Nephron progenitor cell (in vitro differentiated cells): ENCODE data around the gene KIF21A.

ENCODE experiments used
- DNase-seq: peaks from one replicate; pipeline ENCODE4 v3.0.0; 2021
- H3K27ac Mint-ChIP-seq: 2 replicates; pipeline ENCODE4 v1.8.0; 2021; ENCODE audit warnings: mild to moderate bottlenecking, moderate library complexity, mixed read lengths
- H3K27me3 Mint-ChIP-seq: 2 replicates; pipeline ENCODE4 v1.8.0; 2021; ENCODE audit warnings: mild to moderate bottlenecking, low read depth, mixed read lengths; ENCODE audit not compliant: poor library complexity
- H3K36me3 Mint-ChIP-seq: 2 replicates; pipeline ENCODE4 v1.8.0; 2021; ENCODE audit warnings: low read depth, mixed read lengths
- H3K4me1 Mint-ChIP-seq: 2 replicates; pipeline ENCODE4 v1.8.0; 2021; ENCODE audit warnings: mixed read lengths
- H3K4me3 Mint-ChIP-seq: 2 replicates; pipeline ENCODE4 v1.8.0; 2021; ENCODE audit warnings: mild to moderate bottlenecking, moderate library complexity, mixed read lengths
- H3K9me3 Mint-ChIP-seq: 2 replicates; pipeline ENCODE4 v1.8.0; 2021; ENCODE audit warnings: mild to moderate bottlenecking, moderate library complexity, mixed read lengths
- TF ChIP-seq, protein P1 (sequence below): fragments of 200-600 bp; sonication (generic); IDR thresholded peaks from 2 replicates; pipeline ENCODE4 v1.5.0; 2021; ENCODE audit warnings: antibody characterized with exemption

KIF21A gene

DNA sequence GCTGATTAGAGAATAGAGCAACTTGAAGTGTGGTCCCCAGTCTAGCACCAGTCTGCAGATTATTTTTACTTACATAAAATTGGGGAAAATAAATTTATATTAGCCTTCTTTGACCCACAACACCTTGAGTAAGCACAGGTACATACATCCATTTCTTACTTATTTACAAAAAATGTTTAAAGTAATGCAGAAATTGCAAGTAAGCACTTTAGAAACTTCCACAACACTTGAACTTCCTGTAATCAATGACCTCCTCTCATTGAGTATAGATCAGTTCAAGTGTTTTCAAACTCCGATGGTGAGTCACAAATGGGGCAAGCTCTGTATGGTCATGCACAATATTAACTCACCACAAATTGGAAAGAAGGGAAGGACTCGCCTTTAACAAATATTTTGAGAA, 83.3 kb downstream of the KIF21A start:
- peaks cover 42% of the 10 kb centered on the region for H3K36me3 Mint-ChIP-seq
- no peaks in the 10 kb centered on the region for H3K4me1 Mint-ChIP-seq
- H3K27ac Mint-ChIP-seq = no peak overlapping the region
- TF ChIP-seq, protein P1, sequence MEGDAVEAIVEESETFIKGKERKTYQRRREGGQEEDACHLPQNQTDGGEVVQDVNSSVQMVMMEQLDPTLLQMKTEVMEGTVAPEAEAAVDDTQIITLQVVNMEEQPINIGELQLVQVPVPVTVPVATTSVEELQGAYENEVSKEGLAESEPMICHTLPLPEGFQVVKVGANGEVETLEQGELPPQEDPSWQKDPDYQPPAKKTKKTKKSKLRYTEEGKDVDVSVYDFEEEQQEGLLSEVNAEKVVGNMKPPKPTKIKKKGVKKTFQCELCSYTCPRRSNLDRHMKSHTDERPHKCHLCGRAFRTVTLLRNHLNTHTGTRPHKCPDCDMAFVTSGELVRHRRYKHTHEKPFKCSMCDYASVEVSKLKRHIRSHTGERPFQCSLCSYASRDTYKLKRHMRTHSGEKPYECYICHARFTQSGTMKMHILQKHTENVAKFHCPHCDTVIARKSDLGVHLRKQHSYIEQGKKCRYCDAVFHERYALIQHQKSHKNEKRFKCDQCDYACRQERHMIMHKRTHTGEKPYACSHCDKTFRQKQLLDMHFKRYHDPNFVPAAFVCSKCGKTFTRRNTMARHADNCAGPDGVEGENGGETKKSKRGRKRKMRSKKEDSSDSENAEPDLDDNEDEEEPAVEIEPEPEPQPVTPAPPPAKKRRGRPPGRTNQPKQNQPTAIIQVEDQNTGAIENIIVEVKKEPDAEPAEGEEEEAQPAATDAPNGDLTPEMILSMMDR = no peak
- no peaks in the 10 kb centered on the region for H3K27me3 Mint-ChIP-seq
- H3K4me3 Mint-ChIP-seq = no peak overlapping the region
- H3K9me3 Mint-ChIP-seq = no peaks in the 10 kb centered on the region
- no peak for DNase-seq

DNA sequence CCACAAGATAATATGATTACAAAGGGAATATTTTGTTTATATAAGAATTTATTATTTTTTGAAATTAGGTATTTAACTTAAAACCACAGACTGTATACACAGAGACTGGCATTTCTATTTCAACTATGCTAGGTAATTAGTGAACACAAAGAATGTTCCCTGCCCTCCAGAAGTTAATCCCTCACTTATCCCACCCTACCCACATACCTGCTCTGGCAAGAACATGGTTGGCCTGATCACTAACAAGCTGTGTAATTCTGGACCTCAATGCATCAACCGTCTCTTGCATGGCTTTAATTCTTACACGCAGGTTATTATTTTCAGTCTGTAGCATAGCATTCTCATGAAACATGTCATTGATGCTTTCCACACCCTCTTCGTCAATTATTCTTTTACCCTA, 85.9 kb downstream of the KIF21A start:
- no peaks in the 10 kb centered on the region for H3K27me3 Mint-ChIP-seq
- no peaks in the 10 kb centered on the region for H3K9me3 Mint-ChIP-seq
- no peak overlapping the region for H3K4me3 Mint-ChIP-seq
- no peaks in the 10 kb centered on the region for H3K4me1 Mint-ChIP-seq
- TF ChIP-seq, protein P1 = no peak
- DNase-seq = no peak
- no peak overlapping the region for H3K27ac Mint-ChIP-seq
- peaks cover 28% of the 10 kb centered on the region for H3K36me3 Mint-ChIP-seq

DNA sequence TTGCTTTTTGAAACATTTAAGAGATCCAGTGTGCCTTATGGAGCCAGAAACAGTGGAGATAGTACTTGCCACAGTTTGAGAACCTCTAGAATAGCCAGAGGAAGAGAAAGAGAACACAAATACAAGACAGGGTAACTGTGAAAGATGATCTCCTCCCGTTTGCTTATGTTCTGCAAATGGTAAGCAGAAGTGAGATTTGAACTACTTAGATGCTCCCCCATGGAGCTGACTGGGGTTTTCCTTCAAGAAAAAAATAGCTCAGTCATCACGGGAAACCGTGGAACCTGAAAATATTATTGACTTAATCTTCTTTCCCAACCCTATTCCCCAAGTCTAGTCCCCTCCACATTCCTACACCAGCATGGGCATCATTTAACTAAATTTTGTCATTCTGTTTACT, 87.1 kb downstream of the KIF21A start:
- no peaks in the 10 kb centered on the region for H3K9me3 Mint-ChIP-seq
- no peaks in the 10 kb centered on the region for H3K4me1 Mint-ChIP-seq
- peak overlapping the region; percentile 9 for H3K27ac Mint-ChIP-seq
- peaks cover 18% of the 10 kb centered on the region for H3K36me3 Mint-ChIP-seq
- no peaks in the 10 kb centered on the region for H3K27me3 Mint-ChIP-seq
- DNase-seq = no peak
- TF ChIP-seq, protein P1 = no peak
- H3K4me3 Mint-ChIP-seq = no peak overlapping the region

DNA sequence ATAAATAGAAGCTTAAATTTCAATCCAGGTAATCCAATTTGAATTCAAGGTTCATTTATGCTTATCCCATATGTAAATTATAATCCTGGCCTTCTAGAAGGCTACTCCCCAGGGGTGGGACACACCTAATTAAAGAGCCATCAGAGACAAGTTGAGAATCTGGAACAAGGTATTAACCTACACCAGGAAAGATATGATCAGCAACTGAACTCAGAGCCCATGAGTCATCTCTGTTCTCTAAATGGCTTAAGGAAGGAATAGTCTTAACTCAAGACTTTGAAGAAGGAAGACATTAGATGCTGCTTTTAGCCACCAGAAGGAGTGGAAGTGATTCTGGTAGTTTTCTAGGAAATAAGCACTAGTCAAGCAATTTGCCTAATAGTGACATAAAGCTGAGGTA, 88.0 kb downstream of the KIF21A start:
- H3K4me1 Mint-ChIP-seq = no peaks in the 10 kb centered on the region
- H3K27me3 Mint-ChIP-seq = no peaks in the 10 kb centered on the region
- DNase-seq = no peak
- H3K27ac Mint-ChIP-seq = no peak overlapping the region
- TF ChIP-seq, protein P1 = no peak
- peaks cover 15% of the 10 kb centered on the region for H3K36me3 Mint-ChIP-seq
- no peaks in the 10 kb centered on the region for H3K9me3 Mint-ChIP-seq
- no peak overlapping the region for H3K4me3 Mint-ChIP-seq

DNA sequence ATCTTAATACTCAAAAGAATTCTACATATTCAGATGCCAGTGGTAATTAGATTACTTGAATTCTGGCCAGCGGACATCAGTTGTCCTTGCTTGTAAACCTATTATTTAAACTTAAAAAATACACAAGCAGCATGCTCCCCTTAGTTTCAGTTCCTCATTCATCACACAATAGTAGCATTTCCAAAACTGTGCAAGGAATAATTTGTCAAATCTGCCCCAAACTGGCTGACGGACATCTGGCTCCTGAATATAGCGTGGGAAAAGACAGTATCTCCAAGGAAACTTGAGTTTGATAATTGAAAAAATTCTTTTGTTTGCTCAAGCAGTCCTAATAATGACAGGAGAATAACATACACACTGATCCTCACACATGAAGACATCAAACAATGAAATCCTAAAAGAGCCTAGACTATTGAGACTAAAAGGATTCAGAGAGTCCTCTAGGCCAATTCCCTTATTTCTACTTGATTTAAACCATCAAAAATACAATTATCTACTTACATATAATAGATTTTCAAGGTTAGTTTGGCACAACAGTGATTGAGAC, 90.4 kb downstream of the KIF21A start:
- no peaks in the 10 kb centered on the region for H3K4me1 Mint-ChIP-seq
- no peak for DNase-seq
- H3K36me3 Mint-ChIP-seq = peaks cover 11% of the 10 kb centered on the region
- TF ChIP-seq, protein P1 = no peak
- H3K27me3 Mint-ChIP-seq = no peaks in the 10 kb centered on the region
- H3K4me3 Mint-ChIP-seq = no peak overlapping the region
- no peak overlapping the region for H3K27ac Mint-ChIP-seq
- no peaks in the 10 kb centered on the region for H3K9me3 Mint-ChIP-seq

DNA sequence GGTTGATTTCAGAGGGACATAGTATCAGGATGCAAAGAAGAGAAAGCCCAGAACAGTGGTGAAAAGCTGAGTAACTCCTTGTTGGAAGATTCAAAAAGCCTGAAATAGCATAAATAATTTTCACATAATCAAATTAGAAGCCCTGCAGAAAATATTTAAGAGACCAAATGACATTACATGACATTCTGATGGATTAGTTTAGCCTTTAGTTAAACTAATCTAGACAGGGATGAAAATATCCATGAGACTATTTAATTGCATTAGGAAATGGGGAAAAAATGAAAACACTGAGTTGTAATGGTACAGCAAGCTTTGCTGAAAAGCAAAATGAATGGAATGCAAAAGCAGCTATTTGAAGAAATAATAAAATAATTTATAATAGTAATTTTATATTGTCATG, 91.8 kb downstream of the KIF21A start:
- DNase-seq = no peak
- Mint-ChIP-seq H3K27me3 (no peaks in the 10 kb centered on the region), H3K36me3 (peaks cover 2% of the 10 kb centered on the region), H3K4me1 (no peaks in the 10 kb centered on the region), H3K27ac (no peak overlapping the region), H3K4me3 (no peak overlapping the region), H3K9me3 (no peaks in the 10 kb centered on the region)
- TF ChIP-seq, protein P1 = no peak
